ENCODE results near the gene P2RX7.

Gene P2RX7

GRCh38 chr12:121167232-121167820 lies 34.6 kb downstream of the P2RX7 start:
- no peak overlapping the region for H3K27ac ChIP-seq
- no peak for TF ChIP-seq CTCF (conservative IDR thresholded peaks at IDR 0.05)

DNA sequence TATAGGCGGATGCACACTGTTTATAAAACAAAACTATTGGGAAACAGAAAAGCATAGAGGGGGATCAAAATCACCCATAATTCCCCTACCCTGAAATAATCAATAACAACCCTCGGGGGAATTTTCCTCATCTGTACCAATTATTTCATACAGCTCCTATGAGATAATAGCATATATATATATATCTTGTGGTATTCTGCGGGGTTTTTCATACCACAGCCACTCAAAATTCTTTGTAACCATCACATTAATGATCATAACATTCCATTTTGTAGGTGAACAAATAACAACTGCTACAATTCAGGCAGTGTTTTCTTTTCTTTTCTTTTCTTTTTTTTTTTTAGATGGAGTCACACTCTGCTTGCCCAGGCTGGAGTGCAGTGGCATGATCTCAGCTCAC lies 35.3 kb downstream of the P2RX7 start:
- TF ChIP-seq CTCF (conservative IDR thresholded peaks at IDR 0.05): no peak
- no peak overlapping the region for H3K27ac ChIP-seq

GRCh38 chr12:121170151-121170550 lies 37.5 kb downstream of the P2RX7 start:
- TF ChIP-seq CTCF (conservative IDR thresholded peaks at IDR 0.05): no peak
- H3K27ac ChIP-seq: no peak overlapping the region

DNA sequence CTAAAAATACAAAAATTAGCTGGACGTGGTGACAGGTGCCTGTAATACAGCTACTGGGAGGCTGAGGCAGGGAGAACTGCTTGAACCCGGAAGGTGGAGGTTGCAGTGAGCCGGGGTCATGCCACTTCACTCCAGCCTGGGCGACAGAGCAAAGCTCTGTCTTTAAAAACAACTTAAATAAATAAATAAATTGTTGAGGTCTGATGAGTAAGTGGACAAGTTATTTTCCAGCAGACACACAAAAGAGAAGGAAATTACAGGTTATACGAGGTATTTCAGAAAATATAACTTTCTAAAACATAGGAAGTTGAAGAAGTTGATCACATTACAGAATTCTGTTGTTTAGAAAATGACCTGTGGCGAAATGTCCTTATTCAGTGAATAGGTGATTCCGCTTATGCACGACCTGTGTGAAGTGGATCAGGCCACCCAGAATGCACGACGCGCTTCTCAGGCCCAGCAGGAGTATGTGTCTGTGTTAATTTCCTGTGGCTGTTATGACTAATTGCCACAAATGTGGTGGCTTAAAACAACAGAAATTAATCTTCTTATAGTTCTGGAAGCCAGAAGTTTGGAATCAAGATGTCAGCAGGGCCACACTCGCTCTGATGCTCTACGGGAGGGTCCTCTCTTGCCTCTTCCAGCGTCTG lies 38.1 kb downstream of the P2RX7 start:
- TF ChIP-seq CTCF (conservative IDR thresholded peaks at IDR 0.05): no peak
- H3K27ac ChIP-seq: no peak overlapping the region

GRCh38 chr12:121172145-121172544 lies 39.5 kb downstream of the P2RX7 start:
- no peak overlapping the region for H3K27ac ChIP-seq
- TF ChIP-seq CTCF (conservative IDR thresholded peaks at IDR 0.05): no peak

DNA sequence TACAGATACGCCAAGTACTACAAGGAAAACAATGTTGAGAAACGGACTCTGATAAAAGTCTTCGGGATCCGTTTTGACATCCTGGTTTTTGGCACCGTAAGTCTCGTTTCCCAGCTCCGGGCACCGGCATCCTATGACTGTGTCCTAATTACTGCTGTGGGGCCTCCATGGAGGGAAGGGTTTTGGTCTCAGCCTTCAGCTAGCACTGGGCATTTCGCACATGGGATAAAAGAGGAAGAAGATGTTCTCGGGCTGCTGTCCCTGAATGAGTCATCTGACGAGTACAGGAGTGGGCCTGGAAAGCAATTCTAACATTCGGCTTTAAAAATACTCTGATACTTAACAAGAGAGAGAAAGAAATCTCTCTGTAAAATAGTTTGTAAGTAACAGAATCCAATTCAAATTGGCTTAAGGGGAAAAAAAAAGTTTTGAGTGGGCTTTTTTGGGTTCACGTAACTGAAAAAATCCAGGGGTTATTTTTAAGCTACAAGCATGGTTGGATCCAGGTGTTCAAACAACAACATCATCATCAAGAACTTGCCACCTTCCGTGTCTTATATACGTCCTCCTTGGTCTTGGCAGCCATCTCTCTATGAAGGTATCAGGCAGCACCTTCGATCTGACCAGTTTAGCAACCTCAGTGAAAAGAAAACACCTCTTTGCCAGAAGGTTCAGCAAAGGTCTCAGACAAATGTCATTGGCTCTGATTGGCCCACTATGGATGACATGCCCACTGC lies 42.9 kb downstream of the P2RX7 start:
- no peak overlapping the region for H3K27ac ChIP-seq
- no peak for TF ChIP-seq CTCF (conservative IDR thresholded peaks at IDR 0.05)

- no peak overlapping the region for H3K27ac ChIP-seq
- no peak for TF ChIP-seq CTCF (conservative IDR thresholded peaks at IDR 0.05)
Measured at GRCh38 chr12:121176826-121177529, 44.3 kb downstream of the P2RX7 start.
